Spleen (tissue), 7 donors: ENCODE data around the gene CEP112.

Source experiments
- POLR2A ChIP-seq, 3 donors: fragments of 450-650 bp; IDR thresholded peaks; one replicate each; pipeline ENCODE4 v1.5.1; 2017; ENCODE audit warnings: antibody characterized with exemption in 3 of 3, mild to moderate bottlenecking in 1 of 3
- TF ChIP-seq, protein P1 (sequence below), 11 experiments: fragments of 200-600 bp in 7 of 11; fragments of 450-650 bp in 4 of 11; sonication (generic) in 4 of 11; IDR thresholded peaks in 8 of 11; conservative IDR thresholded peaks in 3 of 11; 1 replicate in 7 of 11; 2 replicates in 4 of 11; pipeline versions ENCODE4 v1.4.0 to v1.8.0; 2016 to 2021; ENCODE audit warnings: antibody characterized with exemption in 11 of 11, inconsistent platforms in 4 of 11, mild to moderate bottlenecking in 1 of 11
- donor health status: DM: no; HTN: no; CAD: no; lungs with moderate emphysema.
- donor health status: DM: no; HTN: no; CAD: no.
- donor health status: DM: no; HTN: no; CAD: no.

- TF ChIP-seq, protein P1, sequence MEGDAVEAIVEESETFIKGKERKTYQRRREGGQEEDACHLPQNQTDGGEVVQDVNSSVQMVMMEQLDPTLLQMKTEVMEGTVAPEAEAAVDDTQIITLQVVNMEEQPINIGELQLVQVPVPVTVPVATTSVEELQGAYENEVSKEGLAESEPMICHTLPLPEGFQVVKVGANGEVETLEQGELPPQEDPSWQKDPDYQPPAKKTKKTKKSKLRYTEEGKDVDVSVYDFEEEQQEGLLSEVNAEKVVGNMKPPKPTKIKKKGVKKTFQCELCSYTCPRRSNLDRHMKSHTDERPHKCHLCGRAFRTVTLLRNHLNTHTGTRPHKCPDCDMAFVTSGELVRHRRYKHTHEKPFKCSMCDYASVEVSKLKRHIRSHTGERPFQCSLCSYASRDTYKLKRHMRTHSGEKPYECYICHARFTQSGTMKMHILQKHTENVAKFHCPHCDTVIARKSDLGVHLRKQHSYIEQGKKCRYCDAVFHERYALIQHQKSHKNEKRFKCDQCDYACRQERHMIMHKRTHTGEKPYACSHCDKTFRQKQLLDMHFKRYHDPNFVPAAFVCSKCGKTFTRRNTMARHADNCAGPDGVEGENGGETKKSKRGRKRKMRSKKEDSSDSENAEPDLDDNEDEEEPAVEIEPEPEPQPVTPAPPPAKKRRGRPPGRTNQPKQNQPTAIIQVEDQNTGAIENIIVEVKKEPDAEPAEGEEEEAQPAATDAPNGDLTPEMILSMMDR (IDR thresholded peaks at IDR 0.05 in 8 of 11, conservative IDR thresholded peaks at IDR 0.05 in 3 of 11) = no peak
- TF ChIP-seq POLR2A (IDR thresholded peaks at IDR 0.05) = no peak
These were observed 343.2 kb downstream of the CEP112 start for GRCh38 chr17:65848751-65849150.
